H9 (cell line): ENCODE measurements around the gene PLEKHA5. TPM values are rescaled to one million over a fixed set of nuclear protein-coding genes. Genes with fewer than 3 reads are reported as not detected.

Experiments
- DNase-seq: peaks from one replicate; pipeline ENCODE4 v3.0.0-alpha.2; 2017
- H2AFZ ChIP-seq: one replicate; pipeline ENCODE4 v1.6.1; 2013; ENCODE audit warnings: mild to moderate bottlenecking, low read length, control low read depth, moderate library complexity
- H2AK5ac ChIP-seq: 2 replicates; pipeline ENCODE4 v1.6.1; 2013; ENCODE audit warnings: low read length, control low read depth, mixed read lengths; ENCODE audit not compliant: insufficient read length
- H2BK120ac ChIP-seq: one replicate; pipeline ENCODE4 v1.6.1; 2013; ENCODE audit warnings: low read depth, mild to moderate bottlenecking, low read length, control low read depth, inconsistent platforms; ENCODE audit not compliant: poor library complexity, severe bottlenecking
- H2BK12ac ChIP-seq: 2 replicates; pipeline ENCODE4 v1.6.1; 2013; ENCODE audit warnings: low read length, control low read depth, mixed read lengths, low read depth; ENCODE audit not compliant: insufficient read length
- H2BK15ac ChIP-seq: 2 replicates; pipeline ENCODE4 v1.6.1; 2013; ENCODE audit warnings: low read depth, low read length, control low read depth
- H2BK20ac ChIP-seq: one replicate; pipeline ENCODE4 v1.6.1; 2013; ENCODE audit warnings: low read depth, mild to moderate bottlenecking, low read length, control low read depth, inconsistent platforms; ENCODE audit not compliant: poor library complexity, severe bottlenecking
- H2BK5ac ChIP-seq: 2 replicates; pipeline ENCODE4 v1.6.1; 2013; ENCODE audit warnings: low read length, control low read depth, mixed read lengths; ENCODE audit not compliant: insufficient read length
- H3K14ac ChIP-seq: 2 replicates; pipeline ENCODE4 v1.6.1; 2013; ENCODE audit warnings: low read length, control low read depth; ENCODE audit not compliant: insufficient read depth
- H3K18ac ChIP-seq: 2 replicates; pipeline ENCODE4 v1.6.1; 2013; ENCODE audit warnings: low read depth, mild to moderate bottlenecking, mixed read lengths, low read length, control low read depth; ENCODE audit not compliant: insufficient read length
- H3K23ac ChIP-seq: 2 replicates; pipeline ENCODE4 v1.6.1; 2013; ENCODE audit warnings: low read length, control low read depth, mixed read lengths, low read depth; ENCODE audit not compliant: insufficient read length
- H3K23me2 ChIP-seq: 2 replicates; pipeline ENCODE4 v1.6.1; 2013; ENCODE audit warnings: low read depth, mild to moderate bottlenecking, mixed read lengths, low read length, control low read depth; ENCODE audit not compliant: insufficient read length, poor library complexity, severe bottlenecking
- H3K27ac ChIP-seq: 2 replicates; pipeline ENCODE4 v1.5.1; 2013; ENCODE audit warnings: low read length, control low read depth, mixed read lengths, low read depth; ENCODE audit not compliant: insufficient read length
- H3K27me3 ChIP-seq: 2 replicates; pipeline ENCODE4 v1.6.1; 2013; ENCODE audit warnings: low read length, control low read depth, inconsistent platforms; ENCODE audit not compliant: insufficient read depth
- H3K4ac ChIP-seq: 2 replicates; pipeline ENCODE4 v1.6.1; 2013; ENCODE audit warnings: low read depth, mild to moderate bottlenecking, control low read depth, inconsistent platforms, low read length, moderate library complexity
- H3K4me1 ChIP-seq: 2 replicates; pipeline ENCODE4 v1.6.1; 2013; ENCODE audit warnings: low read length, control low read depth, inconsistent platforms; ENCODE audit not compliant: insufficient read depth
- H3K4me2 ChIP-seq: 2 replicates; pipeline ENCODE4 v1.6.1; 2013; ENCODE audit warnings: low read length, control low read depth, mixed read lengths; ENCODE audit not compliant: insufficient read length, insufficient read depth
- H3K56ac ChIP-seq: 2 replicates; pipeline ENCODE4 v1.6.1; 2013; ENCODE audit warnings: low read depth, mild to moderate bottlenecking, mixed read lengths, low read length, control low read depth; ENCODE audit not compliant: insufficient read length
- H3K79me1 ChIP-seq: 2 replicates; pipeline ENCODE4 v1.6.1; 2013; ENCODE audit warnings: low read depth, mild to moderate bottlenecking, moderate library complexity, low read length, control low read depth, inconsistent platforms; ENCODE audit not compliant: insufficient read depth, poor library complexity, severe bottlenecking
- H3K79me2 ChIP-seq: 2 replicates; pipeline ENCODE4 v1.6.1; 2013; ENCODE audit warnings: low read length, control low read depth, inconsistent platforms; ENCODE audit not compliant: insufficient read depth
- H3K9ac ChIP-seq: 2 replicates; pipeline ENCODE4 v1.6.1; 2013; ENCODE audit warnings: low read length, control low read depth, mixed read lengths; ENCODE audit not compliant: insufficient read length; ENCODE audit errors: extremely low read depth
- H3K9me3 ChIP-seq: one replicate; pipeline ENCODE4 v1.6.1; 2013; ENCODE audit warnings: low read depth, low read length, inconsistent platforms; ENCODE audit not compliant: control insufficient read depth
- H3T11ph ChIP-seq: one replicate; pipeline ENCODE4 v1.6.1; 2013; ENCODE audit warnings: mild to moderate bottlenecking, low read length, control low read depth, inconsistent platforms
- H4K20me1 ChIP-seq: one replicate; pipeline ENCODE4 v1.6.1; 2013; ENCODE audit not compliant: control insufficient read depth, insufficient read length, insufficient read depth
- H4K5ac ChIP-seq: 2 replicates; pipeline ENCODE4 v1.6.1; 2013; ENCODE audit warnings: low read depth, mild to moderate bottlenecking, mixed read lengths, low read length, control low read depth; ENCODE audit not compliant: insufficient read length
- H4K8ac ChIP-seq: replicated peaks from 2 replicates; pipeline ENCODE4 v1.6.1; 2013; ENCODE audit warnings: low read length, control low read depth, mixed read lengths, low read depth; ENCODE audit not compliant: insufficient read length
- H4K91ac ChIP-seq: 2 replicates; pipeline ENCODE4 v1.6.1; 2013; ENCODE audit warnings: low read depth, mild to moderate bottlenecking, moderate library complexity, mixed read lengths, low read length, control low read depth; ENCODE audit not compliant: insufficient read length
- H3K27ac Mint-ChIP-seq, 3 experiments: 2 replicates in 2 of 3; 3 replicates in 1 of 3; pipeline ENCODE4 v1.8.0; 2020 to 2021; ENCODE audit warnings: mixed read lengths in 3 of 3, mild to moderate bottlenecking in 1 of 3, moderate library complexity in 1 of 3
- H3K27me3 Mint-ChIP-seq: 2 replicates; pipeline ENCODE4 v1.8.0; 2021; ENCODE audit warnings: low read depth, mild to moderate bottlenecking, moderate library complexity, mixed read lengths
- H3K36me3 Mint-ChIP-seq, 3 experiments: 2 replicates in 2 of 3; 3 replicates in 1 of 3; pipeline ENCODE4 v1.8.0; 2020 to 2021; ENCODE audit warnings: low read depth in 3 of 3, mixed read lengths in 3 of 3; ENCODE audit not compliant: insufficient read depth in 1 of 3
- H3K4me1 Mint-ChIP-seq, 2 experiments: 2 replicates each; pipeline ENCODE4 v1.8.0; 2020; ENCODE audit warnings: mixed read lengths in 2 of 2
- H3K4me3 Mint-ChIP-seq, 2 experiments: 2 replicates in 1 of 2; 3 replicates in 1 of 2; pipeline ENCODE4 v1.8.0; 2020 to 2021; ENCODE audit warnings: mild to moderate bottlenecking in 2 of 2, mixed read lengths in 2 of 2, moderate library complexity in 1 of 2
- H3K9me3 Mint-ChIP-seq, 2 experiments: 2 replicates in 1 of 2; 3 replicates in 1 of 2; pipeline ENCODE4 v1.8.0; 2020; ENCODE audit warnings: mild to moderate bottlenecking in 2 of 2, mixed read lengths in 2 of 2, moderate library complexity in 1 of 2
- WGBS: extraction: QIAGEN DNeasy Blood & Tissue Kit; methylation state at CpG from one replicate; pipeline ENCODE4 v1.1.7; 2013; ENCODE audit warnings: missing lambda C conversion rate, low lambda C conversion rate, mixed read lengths; ENCODE audit not compliant: insufficient read length; ENCODE audit errors: extremely low coverage; 5-methylcytosine and 5-hydroxymethylcytosine counted together
- total RNA-seq: library from RNA; stranded (reverse); gene quantifications from 2 replicates; pipeline ENCODE4 v1.2.1, GENCODE V29; 2021
- TF ChIP-seq, protein P1 (sequence below): fragments of 200-600 bp; sonication (generic); conservative IDR thresholded peaks from 3 replicates; pipeline ENCODE4 v1.8.0; 2021; ENCODE audit warnings: antibody characterized with exemption, mild to moderate bottlenecking

Gene PLEKHA5
- total RNA-seq, 1 experiment from 2014 or later = 86.7 TPM

DNA sequence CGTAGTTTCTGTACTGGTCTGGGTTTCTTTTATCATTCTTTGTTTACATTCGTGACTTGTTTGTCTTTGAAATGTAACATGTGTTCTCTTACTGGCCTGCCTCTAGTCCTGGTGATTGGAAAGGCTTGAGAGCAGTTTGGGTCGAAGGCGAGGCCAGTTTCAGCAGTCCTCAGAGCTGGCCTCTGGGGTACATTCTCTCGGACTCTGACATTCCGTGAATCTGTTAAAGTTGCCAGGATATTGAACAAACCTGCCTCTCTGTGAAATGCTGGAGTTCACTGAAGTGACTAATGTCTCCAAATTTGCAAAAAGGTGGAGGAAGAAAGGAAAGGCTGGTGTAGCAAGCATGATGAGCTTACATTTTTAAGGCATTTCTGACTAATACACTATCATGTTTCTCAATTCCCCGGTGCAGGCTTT is 1.5 kb downstream of the PLEKHA5 start:
- no peak overlapping the region for H2BK5ac ChIP-seq
- peaks cover 6% of the 10 kb centered on the region for H3K23me2 ChIP-seq
- no CpG with 5 or more reads among the region's 7 CpGs for WGBS
- H2BK12ac ChIP-seq = no peak overlapping the region
- peaks cover 2% of the 10 kb centered on the region for H3K27me3 Mint-ChIP-seq
- H3K4me1 ChIP-seq = peaks cover 4% of the 10 kb centered on the region; the same call in 1 of the 2 replicates
- H2BK120ac ChIP-seq = no peak overlapping the region
- H3K18ac ChIP-seq = no peak overlapping the region
- H2AK5ac ChIP-seq = no peak overlapping the region
- H3K27ac ChIP-seq = no peak overlapping the region
- H2AFZ ChIP-seq = no peak overlapping the region
- H3K9ac ChIP-seq = peak overlapping the region; percentile 86
- H3K79me2 ChIP-seq = peaks cover 17% of the 10 kb centered on the region; the same call in 1 of the 2 replicates
- peaks cover 10% of the 10 kb centered on the region for H3K9me3 ChIP-seq
- no peak overlapping the region for H4K8ac ChIP-seq
- H2BK20ac ChIP-seq = no peak overlapping the region
- no peak overlapping the region for H3K56ac ChIP-seq
- peak; percentile 67 for DNase-seq
- no peak overlapping the region for H2BK15ac ChIP-seq
- no peaks in the 10 kb centered on the region for H4K20me1 ChIP-seq
- peak overlapping the region; percentile 96 to 99 (median 97) for H3K27ac Mint-ChIP-seq
- H3K4me1 Mint-ChIP-seq = peaks cover 47 to 49% of the 10 kb centered on the region in 2 experiments
- no peak overlapping the region for H4K5ac ChIP-seq
- peak overlapping the region; percentile 94 to 96 for H3K4me3 Mint-ChIP-seq
- H3K9me3 Mint-ChIP-seq = peaks cover 21% of the 10 kb centered on the region in 2 experiments
- no peak overlapping the region for H3K23ac ChIP-seq
- H3K14ac ChIP-seq = no peak overlapping the region
- TF ChIP-seq, protein P1, sequence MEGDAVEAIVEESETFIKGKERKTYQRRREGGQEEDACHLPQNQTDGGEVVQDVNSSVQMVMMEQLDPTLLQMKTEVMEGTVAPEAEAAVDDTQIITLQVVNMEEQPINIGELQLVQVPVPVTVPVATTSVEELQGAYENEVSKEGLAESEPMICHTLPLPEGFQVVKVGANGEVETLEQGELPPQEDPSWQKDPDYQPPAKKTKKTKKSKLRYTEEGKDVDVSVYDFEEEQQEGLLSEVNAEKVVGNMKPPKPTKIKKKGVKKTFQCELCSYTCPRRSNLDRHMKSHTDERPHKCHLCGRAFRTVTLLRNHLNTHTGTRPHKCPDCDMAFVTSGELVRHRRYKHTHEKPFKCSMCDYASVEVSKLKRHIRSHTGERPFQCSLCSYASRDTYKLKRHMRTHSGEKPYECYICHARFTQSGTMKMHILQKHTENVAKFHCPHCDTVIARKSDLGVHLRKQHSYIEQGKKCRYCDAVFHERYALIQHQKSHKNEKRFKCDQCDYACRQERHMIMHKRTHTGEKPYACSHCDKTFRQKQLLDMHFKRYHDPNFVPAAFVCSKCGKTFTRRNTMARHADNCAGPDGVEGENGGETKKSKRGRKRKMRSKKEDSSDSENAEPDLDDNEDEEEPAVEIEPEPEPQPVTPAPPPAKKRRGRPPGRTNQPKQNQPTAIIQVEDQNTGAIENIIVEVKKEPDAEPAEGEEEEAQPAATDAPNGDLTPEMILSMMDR = no peak
- peak overlapping the region; percentile 94 for H3K4me2 ChIP-seq
- no peak overlapping the region for H4K91ac ChIP-seq
- H3K27me3 ChIP-seq = no peaks in the 10 kb centered on the region
- H3T11ph ChIP-seq = no peak overlapping the region
- peaks cover 2% of the 10 kb centered on the region for H3K79me1 ChIP-seq
- no peak overlapping the region for H3K4ac ChIP-seq
- peaks cover 25 to 61% (median 57%) of the 10 kb centered on the region in 3 experiments for H3K36me3 Mint-ChIP-seq
